HG03064 (cell line): ENCODE measurements around the gene HMGN5.

ENCODE experiments used
- ATAC-seq: cut with Tn5 transposase; IDR thresholded peaks from one replicate; pipeline ENCODE4 v1.9.1; 2021; ENCODE audit warnings: low read depth; ENCODE audit not compliant: unreplicated experiment

The HMGN5 gene

GRCh38 chrX:81120936-81121371, 80.8 kb downstream of the HMGN5 start:
- peak; percentile 52 for ATAC-seq

GRCh38 chrX:81120258-81120935, 81.3 kb downstream of the HMGN5 start:
- ATAC-seq, result peak; percentile 33

GRCh38 chrX:81114757-81115156, 87.0 kb downstream of the HMGN5 start:
- ATAC-seq, result no peak

GRCh38 chrX:81110286-81110685, 91.4 kb downstream of the HMGN5 start:
- no peak for ATAC-seq

GRCh38 chrX:81082649-81083048, 119.1 kb downstream of the HMGN5 start:
- ATAC-seq, result no peak
